ENCODE data around the gene C1orf53. TPM values are rescaled to one million over a fixed set of nuclear protein-coding genes. Genes with fewer than 3 reads are reported as not detected.
A peak's percentile ranks its signal among the peaks of the same experiment; 100 is the strongest.
"Not testable (repeated sequence)": the region's sequence is repeated elsewhere in the genome, so short reads cannot be mapped to it uniquely, and the experiment has no call there.

The C1orf53 gene
- total and polyA plus RNA-seq, 9 of the 15 experiments (the other 6 are each of a cell fraction or from before 2014, with no cell fraction given): 0.31 to 3.2 (median 2.3) TPM

DNA sequence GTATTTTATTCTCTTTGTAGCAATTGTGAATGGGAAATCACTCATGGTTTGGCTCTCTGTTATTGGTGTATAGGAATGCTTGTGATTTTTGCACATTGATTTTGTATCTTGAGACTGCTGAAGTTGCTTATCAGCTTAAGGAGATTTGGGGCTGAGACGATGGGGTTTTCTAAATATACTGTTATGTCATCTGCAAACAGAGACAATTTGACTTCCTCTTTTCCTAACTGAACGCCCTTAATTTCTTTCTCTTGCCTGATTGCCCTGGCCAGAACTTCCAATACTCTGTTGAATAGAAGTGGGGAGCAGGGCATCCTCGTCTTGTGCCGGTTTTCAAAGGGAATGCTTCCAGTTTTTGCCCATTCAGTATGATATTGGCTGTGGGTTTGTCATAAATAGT, 22.0 kb upstream of the C1orf53 start:
- H3K9me3 ChIP-seq (replicated peaks; ENCODE audit: control insufficient read depth, insufficient read depth, low read depth, low read length); H2AFZ ChIP-seq (ENCODE audit: low read depth, low read length); H3K4me1 ChIP-seq (replicated peaks in 1 of 2; ENCODE audit: control insufficient read depth in 2 of 2, insufficient read depth in 2 of 2, low read length in 2 of 2); H4K20me1 ChIP-seq (replicated peaks; ENCODE audit: control insufficient read depth, insufficient read depth, low read length); in situ Hi-C loops (cut with MboI); H3K4me2 ChIP-seq (ENCODE audit: insufficient read depth, low read length); H3K36me3 ChIP-seq (ENCODE audit: control insufficient read depth, insufficient read depth, low read length); H3K4me3 ChIP-seq; H3K27ac ChIP-seq (ENCODE audit: extremely low read depth, low read depth, low read length); BruUV-seq (replicated peaks); ATAC-seq; CTCF ChIA-PET (ENCODE audit: low intra/inter-chr PET ratio); H3K9me1 ChIP-seq (ENCODE audit: control insufficient read depth, insufficient read depth, low read length); H3K79me2 ChIP-seq (ENCODE audit: control insufficient read depth, insufficient read depth, low read length); H3K27me3 ChIP-seq (ENCODE audit: control insufficient read depth in 2 of 2, insufficient read depth in 2 of 2, low read length in 2 of 2); DNase-seq (ENCODE audit: extremely low read depth in 1 of 4, low spot score in 3 of 4); FAIRE-seq; intact Hi-C loops (cut with micrococcal nuclease); H3K9ac ChIP-seq (ENCODE audit: insufficient read depth in 1 of 2, low read depth in 2 of 2, low read length in 2 of 2): not testable (repeated sequence)
- POLR2A ChIA-PET: interaction anchor here (1.7 kb wide), 1 partner anchor 12 kb away, joined by 4 read pairs; no protein-coding TSS in a partner anchor
- TF ChIP-seq FOXA3 (CRISPR knock-in tag; conservative IDR thresholded peaks at IDR 0.05 in 1 of 2, IDR thresholded peaks at IDR 0.05 in 1 of 2): peak in 1 of 2 experiments; percentile 77; a peak in 2 of 4 replicates
- TF ChIP-seq SPI1 (IDR thresholded peaks at IDR 0.05; ENCODE audit: borderline replicate concordance, low read depth, low read length): peak; percentile 79
- 10% methylated on average over 4 of the region's 4 CpGs for WGBS (ENCODE audit: insufficient coverage, low coverage, missing lambda C conversion rate)

DNA sequence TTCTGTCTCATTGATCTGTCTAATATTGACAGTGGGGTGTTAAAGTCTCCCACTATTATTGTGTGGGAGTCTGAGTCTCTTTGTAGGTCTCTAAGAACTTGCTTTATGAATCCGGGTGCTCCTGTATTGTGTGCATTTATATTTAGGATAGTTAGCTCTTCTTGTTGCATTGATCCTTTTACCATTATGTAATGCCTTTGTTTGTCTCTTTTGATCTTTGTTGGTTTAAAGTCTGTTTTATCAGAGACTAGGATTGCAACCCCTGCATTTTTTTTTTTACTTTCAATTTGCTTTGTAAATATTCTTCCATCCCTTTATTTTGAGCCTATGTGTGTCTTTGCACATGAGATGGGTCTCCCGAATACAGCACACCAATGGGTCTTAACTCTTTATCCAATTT, 20.2 kb upstream of the C1orf53 start:
- H3K27me3 ChIP-seq (ENCODE audit: control insufficient read depth in 2 of 2, insufficient read depth in 2 of 2, low read length in 2 of 2); H3K9me1 ChIP-seq (ENCODE audit: control insufficient read depth, insufficient read depth, low read length); ATAC-seq; H3K9ac ChIP-seq (ENCODE audit: insufficient read depth in 1 of 2, low read depth in 2 of 2, low read length in 2 of 2); H3K79me2 ChIP-seq (ENCODE audit: control insufficient read depth, insufficient read depth, low read length); H3K27ac ChIP-seq (ENCODE audit: extremely low read depth, low read depth, low read length); H4K20me1 ChIP-seq (replicated peaks; ENCODE audit: control insufficient read depth, insufficient read depth, low read length); CTCF ChIA-PET (ENCODE audit: low intra/inter-chr PET ratio); H3K9me3 ChIP-seq (replicated peaks; ENCODE audit: control insufficient read depth, insufficient read depth, low read depth, low read length); FAIRE-seq; H3K4me2 ChIP-seq (ENCODE audit: insufficient read depth, low read length); in situ Hi-C loops (cut with MboI); H2AFZ ChIP-seq (ENCODE audit: low read depth, low read length); H3K4me1 ChIP-seq (replicated peaks in 1 of 2; ENCODE audit: control insufficient read depth in 2 of 2, insufficient read depth in 2 of 2, low read length in 2 of 2); BruUV-seq (replicated peaks); DNase-seq (ENCODE audit: extremely low read depth in 1 of 4, low spot score in 3 of 4); H3K4me3 ChIP-seq; intact Hi-C loops (cut with micrococcal nuclease); H3K36me3 ChIP-seq (ENCODE audit: control insufficient read depth, insufficient read depth, low read length): not testable (repeated sequence)
- WGBS (ENCODE audit: insufficient coverage, low coverage, missing lambda C conversion rate): 27% methylated on average over 2 of the region's 2 CpGs
- POLR2A ChIA-PET: interaction anchor here (0.9 kb wide), 1 partner anchor 15 kb away, joined by 3 read pairs; no protein-coding TSS in a partner anchor
